SK-N-DZ (cell line): ENCODE results near the gene LZIC.
A peak's percentile ranks its signal among the peaks of the same experiment; 100 is the strongest.

ENCODE experiments used
- DNase-seq: peaks from one replicate; pipeline ENCODE4 v3.0.0-alpha.2; 2015; ENCODE audit warnings: low spot score

LZIC gene

DNA sequence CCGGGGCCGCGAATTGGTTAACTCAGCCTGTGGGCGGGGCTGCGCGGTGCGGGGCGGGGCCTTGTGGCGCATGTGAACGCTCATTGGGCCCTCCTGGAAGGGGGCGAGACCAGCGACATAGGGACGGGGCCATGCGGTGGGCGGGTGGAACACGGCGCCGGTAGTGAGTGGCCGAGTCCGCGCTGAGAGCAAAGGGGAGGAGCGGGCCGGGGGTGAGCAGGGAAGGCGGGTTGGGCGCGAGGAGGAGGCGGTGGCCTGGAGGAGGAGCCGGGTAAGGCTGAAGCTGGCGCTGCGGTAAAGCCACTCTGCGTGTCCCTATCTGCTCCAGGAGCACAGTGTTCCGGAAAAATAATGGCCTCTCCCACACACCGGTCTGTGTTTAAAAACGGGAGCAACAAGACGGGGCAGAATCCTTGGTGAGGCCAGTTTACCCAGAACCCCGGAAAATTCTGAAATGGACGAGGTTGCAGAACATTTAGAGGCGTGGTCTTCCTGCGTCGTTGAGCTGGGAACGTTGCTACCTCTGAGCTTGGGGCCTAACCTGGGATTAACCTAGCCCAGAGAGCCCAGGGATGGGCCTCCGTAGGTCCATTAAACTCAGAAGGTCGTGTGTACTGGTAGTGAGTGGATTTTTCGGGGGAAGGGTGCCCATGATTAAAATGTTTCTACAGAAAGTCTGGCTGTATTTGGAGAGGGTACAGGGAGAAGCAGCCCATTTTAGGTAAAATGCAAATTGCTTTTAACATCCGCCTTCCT is 32.6 kb downstream of the LZIC start:
- peak; percentile 96 for DNase-seq

DNA sequence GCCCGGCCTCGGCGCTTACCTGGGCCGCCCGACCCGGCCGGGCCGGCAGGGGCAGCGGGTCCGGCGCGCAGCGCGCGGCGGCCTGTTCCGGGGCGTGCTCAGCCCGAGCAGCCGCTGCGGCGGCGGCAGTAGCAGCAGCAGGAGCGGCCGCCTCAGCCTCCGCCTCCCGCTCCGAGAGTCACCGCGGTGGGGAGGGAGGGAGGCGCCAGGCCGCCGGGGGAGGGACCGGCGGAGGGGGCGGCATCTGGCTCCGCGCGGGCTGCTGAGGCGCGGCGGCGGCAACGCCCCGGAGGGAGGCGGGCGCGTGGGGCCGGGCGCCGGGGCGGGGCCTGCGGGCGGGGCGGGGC is 33.1 kb downstream of the LZIC start, which contains the start of gene CTNNBIP1:
Gene CTNNBIP1, minus strand, starts transcription at position 194 of the 347 bp plus-strand sequence. CDS start 38,205 bp downstream, outside the sequence.
- DNase-seq: no peak

DNA sequence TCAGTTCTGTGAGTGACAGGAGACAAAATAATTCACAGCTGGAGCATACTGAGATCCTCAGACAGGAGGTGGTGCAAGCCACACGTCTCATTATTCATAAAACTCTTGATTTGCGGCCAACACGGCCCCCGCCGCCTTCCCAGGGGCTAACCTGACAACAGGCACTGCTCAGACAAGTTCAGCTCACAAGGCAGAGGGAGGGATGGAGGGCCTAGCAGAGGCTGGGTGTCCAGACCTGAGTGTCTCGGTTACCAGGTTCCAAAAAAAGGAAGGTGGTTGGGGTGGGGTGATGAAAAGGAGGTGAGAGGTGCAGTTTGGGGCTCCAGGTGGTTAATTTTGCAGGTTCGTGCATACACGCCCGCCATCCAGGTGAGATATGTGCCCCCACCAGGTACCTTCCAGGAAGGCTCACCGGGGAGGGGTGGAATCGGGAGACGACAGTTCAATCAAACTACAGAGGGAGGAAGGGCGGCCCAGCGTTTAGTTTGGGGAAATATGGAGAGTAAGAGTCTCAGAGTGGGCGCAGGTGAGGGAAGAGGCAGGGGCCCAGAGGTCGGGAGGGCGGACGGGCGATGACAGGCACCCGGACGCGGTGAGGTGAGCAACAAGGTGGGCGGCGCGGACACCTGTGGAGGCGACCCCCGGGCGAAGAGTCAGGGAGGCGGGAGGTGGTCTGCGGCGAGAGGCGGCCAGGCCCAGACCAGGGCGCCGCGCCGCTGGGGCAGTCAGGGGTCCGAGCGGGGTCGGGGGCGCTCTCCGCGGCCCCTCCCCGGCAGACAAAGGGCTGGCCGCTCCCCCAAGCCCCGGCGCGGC is 33.8 kb downstream of the LZIC start:
- DNase-seq: no peak

GRCh38 chr1:9908871-9909233 is 34.3 kb downstream of the LZIC start:
- DNase-seq: no peak

DNA sequence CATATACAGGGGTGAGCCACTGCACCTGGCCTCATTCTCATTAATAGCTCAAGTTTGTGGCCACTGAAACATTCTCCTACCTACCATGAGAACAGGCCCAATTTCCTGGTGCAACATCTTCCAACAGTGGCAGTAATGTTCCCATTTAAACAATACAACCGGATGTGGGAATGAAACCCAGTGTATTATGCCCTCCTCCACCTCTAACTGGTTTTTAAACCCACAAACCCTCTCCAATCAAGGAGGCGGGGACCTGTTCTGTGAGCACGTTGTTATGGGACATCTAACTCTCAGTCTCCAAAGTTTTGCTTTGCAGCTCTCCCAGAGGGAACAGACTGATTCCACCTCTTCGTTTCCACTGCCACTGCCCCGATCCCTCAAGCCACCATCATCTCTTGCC is 35.8 kb downstream of the LZIC start:
- no peak for DNase-seq

DNA sequence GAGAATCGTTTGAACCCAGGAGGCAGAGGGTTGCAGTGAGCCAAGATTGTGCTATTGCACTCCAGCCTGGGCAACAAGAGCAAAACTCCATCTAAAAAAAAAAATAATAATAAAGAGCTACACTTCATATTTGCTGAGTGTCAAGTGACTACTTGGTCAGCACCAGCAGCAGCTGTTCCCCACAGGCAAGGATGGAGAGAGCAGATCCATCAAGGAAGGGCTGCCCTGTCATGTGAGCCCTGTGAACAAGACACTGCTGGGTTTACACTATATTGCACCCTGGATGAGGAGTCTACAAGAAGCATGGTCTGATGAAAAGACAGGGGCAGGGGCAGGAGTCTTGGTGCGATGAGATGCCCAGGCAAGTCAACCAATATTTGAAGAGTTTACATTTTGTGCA is 36.7 kb downstream of the LZIC start:
- DNase-seq: no peak

DNA sequence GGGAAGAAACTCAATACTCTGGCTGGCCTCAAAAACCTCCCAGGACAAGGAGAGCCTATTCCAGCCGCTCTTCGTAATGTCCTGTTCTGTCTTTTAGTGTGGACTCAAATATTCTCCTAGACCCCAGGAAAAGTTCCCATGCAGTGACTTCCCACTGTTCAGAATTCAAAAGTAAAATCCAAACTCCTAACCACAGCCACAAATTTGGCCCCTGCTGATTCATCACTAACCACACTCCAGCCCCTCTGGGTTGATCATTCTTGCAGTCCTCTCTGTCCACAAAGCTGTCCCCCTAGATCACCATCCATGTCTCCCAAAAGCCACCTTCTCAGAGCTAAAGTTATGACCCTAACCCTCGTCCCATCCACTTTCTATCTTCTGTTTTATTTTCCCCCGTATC is 38.2 kb downstream of the LZIC start:
- no peak for DNase-seq

DNA sequence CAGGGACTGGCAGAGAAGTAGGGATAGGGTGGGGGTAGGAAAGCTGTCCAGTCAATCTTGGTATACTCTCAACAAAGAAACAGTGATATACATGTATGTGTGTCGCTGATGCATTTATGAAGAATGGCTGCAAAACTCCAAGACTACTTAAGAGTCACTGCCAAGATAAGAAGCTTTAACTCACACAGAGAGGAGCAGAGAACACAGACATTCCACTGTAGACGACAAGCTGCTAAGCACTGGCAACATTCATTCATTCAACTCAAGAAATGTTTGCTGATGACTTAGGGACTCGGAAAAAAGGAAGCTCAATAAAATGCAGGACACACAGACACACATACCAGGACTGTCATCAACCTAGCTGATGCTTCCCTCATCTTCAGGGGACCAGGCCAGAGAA is 38.6 kb downstream of the LZIC start:
- no peak for DNase-seq

DNA sequence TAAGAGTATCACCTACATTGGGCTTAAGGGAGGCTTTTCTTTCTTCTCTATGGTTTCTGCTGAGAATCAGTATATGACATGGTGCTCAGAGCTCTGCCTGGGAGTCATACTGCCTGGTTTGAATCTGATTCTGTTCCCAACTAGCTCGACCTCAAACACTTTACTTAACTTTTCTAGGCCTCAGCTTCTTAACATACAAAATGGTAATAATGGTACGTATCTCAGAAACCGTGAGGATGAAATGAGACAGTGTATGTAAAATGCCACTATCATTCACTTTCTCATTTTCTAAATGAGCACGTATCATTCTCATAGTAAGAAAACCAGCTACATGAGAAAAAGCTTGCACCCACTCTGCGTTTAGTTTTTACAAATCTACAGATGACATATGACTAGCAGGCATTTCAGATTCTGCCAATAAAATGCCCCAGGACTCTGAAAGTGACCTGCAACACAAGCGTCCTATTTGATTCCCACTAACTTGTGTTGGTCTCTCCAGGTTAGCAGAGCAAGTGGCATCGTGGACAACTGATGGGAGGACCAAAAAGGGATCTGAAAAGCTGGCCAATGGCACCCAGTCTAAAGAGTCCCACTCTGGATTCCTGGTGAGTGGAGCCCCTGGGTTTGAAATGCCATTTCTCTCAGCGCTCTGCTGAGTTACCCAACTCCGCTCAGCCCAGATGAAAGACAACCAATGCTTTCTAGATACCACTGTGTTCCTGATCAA is 39.2 kb downstream of the LZIC start:
- DNase-seq: no peak

DNA sequence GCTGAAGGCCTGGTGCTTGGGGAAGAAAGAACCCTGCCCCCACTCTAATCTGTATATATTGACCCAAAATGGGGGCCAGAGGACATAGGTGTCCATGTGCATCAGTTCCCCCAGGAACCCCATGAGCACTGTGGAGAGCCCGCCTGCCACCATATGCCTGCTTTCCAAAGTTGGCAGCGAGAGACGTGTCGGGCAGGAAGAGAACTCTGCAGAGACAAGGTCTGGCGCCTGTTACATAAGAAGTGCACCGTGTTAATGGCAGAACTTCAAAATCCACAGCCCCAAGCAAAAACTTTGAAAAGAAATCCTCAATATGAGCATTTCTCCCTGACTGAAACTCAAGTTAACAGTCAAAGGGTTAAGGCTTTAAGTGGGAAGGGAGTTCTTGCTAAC is 41.1 kb downstream of the LZIC start:
- DNase-seq: no peak

GRCh38 chr1:9901148-9902059 is 41.8 kb downstream of the LZIC start:
- DNase-seq: peak; percentile 47

DNA sequence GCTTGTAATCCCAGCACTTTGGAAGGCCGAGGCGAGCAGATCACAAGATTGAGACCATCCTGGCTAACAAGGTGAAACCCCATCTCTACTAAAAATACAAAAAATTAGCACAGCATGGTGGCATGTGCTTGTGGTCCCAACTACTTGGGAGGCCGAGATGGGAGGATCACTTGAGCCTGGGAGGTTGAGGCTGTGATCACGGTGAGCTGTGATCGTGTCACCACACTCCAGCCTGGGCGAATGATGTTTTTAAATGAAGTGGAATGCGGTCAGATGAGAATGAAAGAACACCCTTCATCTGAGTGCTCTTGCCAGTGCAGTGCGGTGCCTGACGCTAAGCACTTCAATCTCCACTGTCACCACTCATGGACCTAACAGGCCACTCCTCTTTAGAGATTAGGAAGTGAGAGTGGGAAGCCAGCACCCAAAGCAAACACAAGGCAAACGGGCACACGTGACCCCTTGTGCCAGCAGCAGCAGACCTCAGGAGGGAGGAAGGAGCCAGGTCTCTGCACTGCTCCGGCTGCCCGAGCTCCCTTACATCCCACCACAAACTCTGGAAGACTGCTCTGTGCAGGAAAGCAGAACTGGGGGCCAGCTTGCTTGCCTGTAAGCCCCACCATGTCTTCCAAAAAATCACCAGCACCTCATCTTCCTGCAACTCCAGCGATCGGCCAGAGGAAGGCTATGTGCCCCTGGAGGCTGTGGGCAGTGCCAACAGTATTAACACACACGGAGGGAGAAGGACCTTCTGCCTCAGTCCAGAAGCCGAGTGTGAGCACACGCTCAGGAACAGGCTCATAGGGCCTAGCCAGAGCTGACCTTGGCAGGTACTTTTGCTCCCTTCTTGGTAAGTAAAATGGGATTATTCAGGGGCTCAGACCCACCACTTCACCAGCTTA is 42.8 kb downstream of the LZIC start:
- no peak for DNase-seq

DNA sequence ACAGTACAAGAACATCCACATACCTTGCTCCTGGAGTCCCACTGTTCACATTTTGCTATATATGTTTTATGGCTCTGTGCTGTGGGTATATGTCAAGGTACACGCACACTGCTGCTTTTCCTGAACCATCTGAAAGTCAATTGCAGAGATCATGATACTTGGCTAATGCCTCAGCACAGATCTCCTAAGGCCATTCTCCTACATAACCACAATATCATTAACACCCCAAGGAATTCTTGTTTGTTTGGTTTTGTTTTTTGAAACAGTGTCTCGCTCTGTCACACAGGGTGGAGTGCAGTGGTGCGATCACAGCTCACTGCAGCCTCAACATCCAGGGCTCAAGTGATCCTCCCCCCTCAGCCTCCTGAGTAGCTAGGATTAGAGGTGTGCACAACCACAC is 49.1 kb downstream of the LZIC start:
- DNase-seq: no peak

GRCh38 chr1:9892563-9893528 is 50.3 kb downstream of the LZIC start:
- no peak for DNase-seq

- DNase-seq: no peak
Measured at GRCh38 chr1:9891207-9891606, 52.0 kb downstream of the LZIC start.

DNA sequence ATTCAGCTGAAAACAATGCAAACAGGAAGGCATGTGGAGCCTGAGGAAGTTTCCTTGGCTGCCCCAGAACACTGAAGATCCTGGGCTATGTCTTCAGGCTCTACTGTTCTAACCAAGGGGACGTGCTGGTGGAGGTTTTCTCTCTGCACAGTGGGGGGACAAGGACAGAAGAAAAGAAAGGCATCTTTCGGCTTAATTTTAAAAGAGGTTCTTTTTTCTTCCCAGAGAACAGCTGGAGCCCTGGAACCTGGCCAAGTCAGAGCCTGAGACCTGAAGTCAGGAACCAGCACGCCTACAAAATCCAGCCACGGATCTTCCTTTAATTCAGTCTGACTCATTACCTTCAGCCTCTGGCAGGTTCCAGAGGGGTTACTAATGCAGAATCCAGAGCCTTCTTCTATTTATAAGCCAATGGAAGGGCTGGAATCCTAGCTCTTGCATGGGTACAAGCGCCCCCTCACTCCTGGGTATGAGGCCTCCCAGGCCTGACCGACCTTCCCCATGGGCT is 52.9 kb downstream of the LZIC start:
- DNase-seq: no peak

GRCh38 chr1:9889411-9889810 is 53.8 kb downstream of the LZIC start:
- DNase-seq: no peak

- DNase-seq: no peak
Measured at GRCh38 chr1:9888886-9889285, 54.3 kb downstream of the LZIC start.

DNA sequence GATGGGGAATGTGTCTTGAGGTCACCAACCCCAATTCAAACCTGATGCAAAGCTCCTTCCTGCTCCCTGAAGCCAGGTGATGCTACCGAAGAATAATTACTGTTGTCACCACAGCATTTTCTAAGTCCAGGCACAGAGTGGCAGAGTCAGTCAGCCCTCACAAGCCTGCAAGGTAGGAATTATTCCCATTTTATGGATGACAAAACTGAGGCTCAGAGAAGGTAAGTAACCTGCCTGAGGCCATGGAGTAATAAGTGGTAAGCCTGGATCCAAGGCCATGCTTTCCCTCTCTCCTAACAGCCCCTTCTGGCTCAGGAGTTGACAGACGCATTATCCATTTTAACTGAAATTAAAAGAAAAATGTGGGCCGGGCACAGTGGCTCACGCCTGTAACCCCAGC is 56.1 kb downstream of the LZIC start:
- no peak for DNase-seq
